Measurements from ENCODE around the gene MUC16.
"Not testable (repeated sequence)": the region's sequence is repeated elsewhere in the genome, so short reads cannot be mapped to it uniquely, and the experiment has no call there.

MUC16 gene

DNA sequence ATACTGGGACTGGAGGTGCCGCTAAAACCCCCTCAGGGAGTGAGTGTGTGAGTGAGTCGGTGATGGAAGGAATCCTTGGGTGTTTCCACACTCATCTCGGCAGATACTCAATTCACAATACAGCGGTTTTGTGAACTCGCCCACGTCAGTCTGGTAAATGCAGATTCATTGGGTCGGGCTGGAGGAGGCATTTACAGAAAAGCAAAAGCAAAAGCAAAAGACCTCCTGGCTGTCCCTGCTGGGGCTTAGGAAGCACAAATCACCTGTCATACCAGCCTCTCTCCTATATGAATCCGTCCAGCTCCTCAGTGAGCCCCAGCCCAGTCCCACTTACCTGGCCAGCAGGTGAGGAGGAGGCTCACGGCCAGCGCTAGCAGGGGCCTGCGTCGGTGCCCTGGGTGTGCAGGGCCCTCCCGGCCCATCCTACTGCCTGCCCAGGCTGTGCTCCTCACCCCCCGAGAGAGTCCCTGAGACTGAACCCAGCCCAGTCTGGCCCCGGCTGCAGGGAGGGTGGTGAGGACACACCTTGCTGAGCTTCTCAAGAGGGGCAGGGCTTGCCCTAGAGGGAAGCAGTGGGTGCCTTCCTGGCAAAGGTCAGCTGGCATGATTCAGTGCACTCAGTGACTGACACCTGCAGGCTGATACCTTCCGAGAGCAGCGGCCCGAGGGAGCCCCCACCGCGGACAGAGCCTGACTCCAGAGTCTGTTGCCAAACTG is at the start of gene MUC16:
Gene MUC16, minus strand, starts transcription at position 475 of the 717 bp plus-strand sequence.
- peak within 1 kb of the TSS in 8 of 11 experiments; percentile 8 to 48 (median 33); a peak in 12 of 22 replicates for H3K4me2 ChIP-seq
- H3K9ac ChIP-seq: no peak within 1 kb of the TSS

GRCh38 chr19:9058905-9059667 is 48.9 kb upstream of the MUC16 start:
- TF ChIP-seq Cebpa-rat (IDR thresholded peaks at IDR 0.05): no peak

More for the DNA sequence above, at the start of gene MUC16:
- Histone ChIP-seq H3K4me1 (peaks cover 0 to 33% (median 27%) of the 10 kb centered on the region in 10 experiments; a peak in 14 of 20 replicates), H3K4me3 (no peak within 1 kb of the TSS), H3K27me3 (no peaks in the 10 kb centered on the region), H3K9me3 (replicated peaks in 1 of 11) (no peaks in the 10 kb centered on the region), H4K20me1 (0 out of 22 replicates have a peak, but pooled peaks cover 0 to 6% (median 0%) of the 10 kb centered on the region in 11 experiments), H3K27ac (no peak within 1 kb of the TSS), H3K36me3 (no peaks in the 10 kb centered on the region)
- no peak for TF ChIP-seq Cebpa-rat (IDR thresholded peaks at IDR 0.05)

GRCh38 chr19:9057505-9058258 is 47.5 kb upstream of the MUC16 start:
- no peak overlapping the region for H3K4me3 ChIP-seq
- no peak for TF ChIP-seq Cebpa-rat (IDR thresholded peaks at IDR 0.05)
- H3K9ac ChIP-seq: no peak overlapping the region
- no peaks in the 10 kb centered on the region for H4K20me1 ChIP-seq
- H3K4me1 ChIP-seq: peaks cover 14 to 55% (median 28%) of the 10 kb centered on the region in 10 experiments
- H3K27ac ChIP-seq: peak overlapping the region in 1 of 11 experiments; percentile 20; a peak in 2 of 22 replicates
- H3K36me3 ChIP-seq: no peaks in the 10 kb centered on the region
- peak overlapping the region in 4 of 11 experiments; percentile 1 to 42 (median 30); a peak in 5 of 22 replicates for H3K4me2 ChIP-seq
- H3K27me3 ChIP-seq: no peaks in the 10 kb centered on the region
- peaks cover 0 to 8% (median 0%) of the 10 kb centered on the region in 11 experiments; a peak in 1 of 22 replicates for H3K9me3 ChIP-seq (replicated peaks in 1 of 11)

More at GRCh38 chr19:9058905-9059667, 48.9 kb upstream of the MUC16 start:
- Histone ChIP-seq H3K36me3 (no peaks in the 10 kb centered on the region), H3K27ac (peak overlapping the region in 5 of 11 experiments; percentile 3 to 49 (median 15); a peak in 5 of 22 replicates), H3K9me3 (replicated peaks in 1 of 11) (no peaks in the 10 kb centered on the region), H3K27me3 (no peaks in the 10 kb centered on the region), H3K4me3 (no peak overlapping the region), H3K4me2 (peak overlapping the region in 6 of 11 experiments; percentile 0 to 53 (median 22); a peak in 10 of 22 replicates), H3K9ac (peak overlapping the region in 1 of 11 experiments; percentile 33; a peak in 2 of 22 replicates), H3K4me1 (peaks cover 14 to 55% (median 28%) of the 10 kb centered on the region in 10 experiments), H4K20me1 (no peaks in the 10 kb centered on the region)

DNA sequence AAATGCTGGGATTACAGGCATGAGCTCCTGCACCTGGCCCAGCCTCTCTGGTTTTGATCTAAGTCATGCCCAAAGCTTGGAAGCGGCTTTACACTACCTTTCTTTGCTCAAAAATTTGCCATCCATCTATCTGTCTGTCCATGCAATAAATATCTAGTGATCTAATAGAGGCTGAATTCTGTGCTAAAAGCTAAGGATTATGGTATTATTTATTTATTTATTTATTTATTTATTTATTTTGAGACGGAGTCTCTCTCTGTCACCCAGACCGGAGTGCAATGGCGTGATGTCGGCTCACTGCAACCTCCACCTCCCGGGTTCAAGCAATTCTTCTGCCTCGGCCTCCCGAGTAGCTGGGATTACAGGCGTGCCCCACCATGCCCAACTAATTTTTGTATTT is 45.9 kb upstream of the MUC16 start:
- not testable (repeated sequence) for H3K27me3 ChIP-seq
- Histone ChIP-seq H3K4me1 (peaks cover 14 to 55% (median 28%) of the 10 kb centered on the region in 10 experiments), H3K9ac (peak overlapping the region in 4 of 11 experiments; percentile 50 to 67 (median 60); a peak in 6 of 22 replicates)

DNA sequence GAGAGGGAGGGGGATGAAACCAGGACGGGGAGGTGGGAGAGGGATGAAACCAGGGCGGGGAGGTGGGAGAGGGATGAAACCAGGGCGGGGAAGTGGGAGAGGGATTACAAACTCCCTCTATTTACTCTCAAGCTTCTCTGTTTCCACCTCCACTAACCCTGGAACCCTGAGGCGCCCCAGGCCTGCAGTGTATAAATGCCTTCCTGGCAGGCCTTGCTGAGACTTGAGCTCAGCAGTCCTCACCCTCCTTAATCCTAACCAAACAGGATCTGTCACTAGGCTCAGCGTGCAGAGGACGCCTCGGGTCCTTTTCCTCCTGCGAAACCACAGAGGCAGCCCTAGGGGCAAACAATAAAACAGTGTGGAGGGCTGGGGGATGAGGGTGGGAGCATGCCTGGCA is 44.6 kb upstream of the MUC16 start:
- H3K4me3 ChIP-seq: no peak overlapping the region
- H3K4me2 ChIP-seq: peak overlapping the region in 10 of 11 experiments; percentile 7 to 69 (median 59); a peak in 19 of 22 replicates
- H3K27ac ChIP-seq: peak overlapping the region in 9 of 11 experiments; percentile 61 to 79 (median 72); a peak in 18 of 22 replicates
- H4K20me1 ChIP-seq: no peaks in the 10 kb centered on the region
- no peaks in the 10 kb centered on the region for H3K36me3 ChIP-seq
- peak overlapping the region in 9 of 11 experiments; percentile 38 to 67 (median 54); a peak in 13 of 22 replicates for H3K9ac ChIP-seq
- TF ChIP-seq Cebpa-rat (IDR thresholded peaks at IDR 0.05): no peak
- H3K27me3 ChIP-seq: no peaks in the 10 kb centered on the region
- H3K9me3 ChIP-seq (replicated peaks in 1 of 11): peaks cover 0 to 8% (median 0%) of the 10 kb centered on the region in 11 experiments; a peak in 1 of 22 replicates
- peaks cover 14 to 45% (median 26%) of the 10 kb centered on the region in 10 experiments for H3K4me1 ChIP-seq

More for the DNA sequence above, 45.9 kb upstream of the MUC16 start:
- peak overlapping the region in 9 of 11 experiments; percentile 30 to 69 (median 62); a peak in 15 of 22 replicates for H3K4me2 ChIP-seq
- not testable (repeated sequence) for H3K36me3 ChIP-seq; H3K9me3 ChIP-seq (replicated peaks in 1 of 11); H3K4me3 ChIP-seq; H4K20me1 ChIP-seq
- peak overlapping the region in 9 of 11 experiments; percentile 61 to 79 (median 72); a peak in 18 of 22 replicates for H3K27ac ChIP-seq

GRCh38 chr19:9054207-9054606 is 44.0 kb upstream of the MUC16 start:
- H3K4me1 ChIP-seq: peaks cover 14 to 40% (median 26%) of the 10 kb centered on the region in 10 experiments
- no peaks in the 10 kb centered on the region for H3K36me3 ChIP-seq
- H3K4me2 ChIP-seq: peak overlapping the region in 8 of 11 experiments; percentile 30 to 69 (median 63); a peak in 8 of 22 replicates
- no peaks in the 10 kb centered on the region for H3K27me3 ChIP-seq
- H3K9ac ChIP-seq: peak overlapping the region in 1 of 11 experiments; percentile 67; a peak in 4 of 22 replicates
- peak overlapping the region in 6 of 11 experiments; percentile 65 to 79 (median 70); a peak in 6 of 22 replicates for H3K27ac ChIP-seq
- no peak overlapping the region for H3K4me3 ChIP-seq
- TF ChIP-seq Cebpa-rat (IDR thresholded peaks at IDR 0.05): no peak
- H4K20me1 ChIP-seq: no peaks in the 10 kb centered on the region
- H3K9me3 ChIP-seq (replicated peaks in 1 of 11): peaks cover 0 to 8% (median 0%) of the 10 kb centered on the region in 11 experiments; a peak in 1 of 22 replicates

- not testable (repeated sequence) for H3K9me3 ChIP-seq (replicated peaks in 1 of 11); H4K20me1 ChIP-seq; H3K27ac ChIP-seq; H3K4me3 ChIP-seq; H3K36me3 ChIP-seq; H3K27me3 ChIP-seq; H3K4me2 ChIP-seq; H3K9ac ChIP-seq
- peaks cover 12 to 34% (median 24%) of the 10 kb centered on the region in 10 experiments; a peak in 19 of 20 replicates for H3K4me1 ChIP-seq
Observed at GRCh38 chr19:9053674-9054073, 43.5 kb upstream of the MUC16 start.

GRCh38 chr19:9052894-9053293 is 42.7 kb upstream of the MUC16 start:
- Histone ChIP-seq H4K20me1 (no peaks in the 10 kb centered on the region), H3K4me1 (peaks cover 12 to 28% (median 22%) of the 10 kb centered on the region in 10 experiments; a peak in 19 of 20 replicates), H3K27me3 (no peaks in the 10 kb centered on the region), H3K4me3 (no peak overlapping the region), H3K27ac (no peak overlapping the region), H3K9me3 (replicated peaks in 1 of 11) (peaks cover 0 to 8% (median 0%) of the 10 kb centered on the region in 11 experiments; a peak in 1 of 22 replicates), H3K9ac (no peak overlapping the region), H3K36me3 (no peaks in the 10 kb centered on the region), H3K4me2 (no peak overlapping the region)
- no peak for TF ChIP-seq Cebpa-rat (IDR thresholded peaks at IDR 0.05)

All from BLaER1 treated with 17β-estradiol and CSF1 and Interleukin-3, amounts not matched to agents 10 nM and 100 nM (cell line).